Caco-2 (cell line): ENCODE data around the gene DCST1. TPM values are rescaled to one million over a fixed set of nuclear protein-coding genes. Genes with fewer than 3 reads are reported as not detected.

ENCODE experiments used
- BruUV-seq: library from RNA; stranded (reverse); fragments of 400-500 nt; replicated peaks from 2 replicates; lab custom pipeline; 2021; lab: Mats Ljungman, UMichigan
- CTCF ChIA-PET: fragments of 300-600 bp; sonication (Branson Sonifier 250); formaldehyde crosslinking; loops from one replicate; lab custom pipeline; 2022; ENCODE audit warnings: antibody characterized with exemption; lab: Charles Lee
- POLR2A ChIA-PET: fragments of 300-600 bp; sonication (Branson Sonifier 250); formaldehyde crosslinking; loops from one replicate; lab custom pipeline; 2022; ENCODE audit warnings: antibody characterized with exemption; lab: Charles Lee
- DNase-seq, 2 experiments: peaks; one replicate each; pipeline versions ENCODE4 v3.0.0 to v3.0.0-alpha.2; 2020 to 2022
- H3K27me3 ChIP-seq: replicated peaks from 2 replicates; pipeline ENCODE4 v1.6.0; 2011; ENCODE audit warnings: low read length; ENCODE audit not compliant: control insufficient read depth, insufficient read depth
- H3K36me3 ChIP-seq: 2 replicates; pipeline ENCODE4 v1.5.1; 2011; ENCODE audit warnings: low read length; ENCODE audit not compliant: control insufficient read depth, insufficient read depth
- H3K4me1 ChIP-seq: fragments of 250-450 bp; sonication (Bioruptor Pico); 2 replicates; pipeline ENCODE4 v1.5.1; 2020; ENCODE audit warnings: mild to moderate bottlenecking
- H3K4me3 ChIP-seq: 2 replicates; pipeline ENCODE4 v1.5.1; 2011; ENCODE audit warnings: low read depth, mild to moderate bottlenecking, control low read depth, low read length
- H3K9me3 ChIP-seq: fragments of 250-450 bp; sonication (Bioruptor Pico); 2 replicates; pipeline ENCODE4 v1.5.1; 2020; ENCODE audit warnings: mild to moderate bottlenecking, moderate library complexity
- H3K27ac Mint-ChIP-seq: one replicate; pipeline ENCODE4 v1.8.0; 2022; ENCODE audit warnings: mixed read lengths; ENCODE audit not compliant: unreplicated experiment
- H3K27me3 Mint-ChIP-seq: one replicate; pipeline ENCODE4 v1.8.0; 2022; ENCODE audit warnings: mixed read lengths; ENCODE audit not compliant: insufficient read depth, unreplicated experiment
- H3K36me3 Mint-ChIP-seq: one replicate; pipeline ENCODE4 v1.8.0; 2022; ENCODE audit warnings: mild to moderate bottlenecking, mixed read lengths; ENCODE audit not compliant: insufficient read depth, unreplicated experiment
- H3K4me1 Mint-ChIP-seq: one replicate; pipeline ENCODE4 v1.8.0; 2022; ENCODE audit warnings: low read depth, mixed read lengths; ENCODE audit not compliant: unreplicated experiment
- H3K4me3 Mint-ChIP-seq: one replicate; pipeline ENCODE4 v1.8.0; 2022; ENCODE audit warnings: mild to moderate bottlenecking, moderate library complexity, mixed read lengths; ENCODE audit not compliant: unreplicated experiment
- H3K9me3 Mint-ChIP-seq: one replicate; pipeline ENCODE4 v1.8.0; 2022; ENCODE audit warnings: mixed read lengths; ENCODE audit not compliant: unreplicated experiment
- CTCF ChIP-seq, 2 experiments: fragments of 200-600 bp in 1 of 2; IDR thresholded peaks; 1 replicate in 1 of 2; 2 replicates in 1 of 2; pipeline versions ENCODE4 v1.5.1 to v1.8.0; 2011 to 2022; ENCODE audit warnings: antibody characterized with exemption in 1 of 2, control low read depth in 1 of 2, inconsistent platforms in 1 of 2, low read depth in 1 of 2, low read length in 1 of 2, mild to moderate bottlenecking in 1 of 2, moderate library complexity in 1 of 2; ENCODE audit not compliant: insufficient read depth in 1 of 2, severe bottlenecking in 1 of 2, unreplicated experiment in 1 of 2
- intact Hi-C: fragments of 100-400 bp; cut with micrococcal nuclease; formaldehyde crosslinking; loops from one replicate; pipeline ENCODE4 v1.10.0; 2022; ENCODE audit not compliant: unreplicated experiment
- total RNA-seq: library from RNA; stranded (reverse); gene quantifications from 2 replicates; pipeline ENCODE4 v1.2.3, GENCODE V29; 2022

DCST1 gene
- total RNA-seq, 1 experiment from 2014 or later, result not detected

- TSS peak; percentile 33 for BruUV-seq
- peak within 1 kb of the TSS; percentile 98 for H3K4me3 ChIP-seq
- H3K9me3 ChIP-seq, result no peaks in the 10 kb centered on the region
- no peaks in the 10 kb centered on the region for H3K27me3 Mint-ChIP-seq
- H3K4me3 Mint-ChIP-seq, result peak within 1 kb of the TSS; percentile 96
- DNase-seq, result peak; percentile 72 to 80
- peaks cover 4% of the 10 kb centered on the region for H3K36me3 ChIP-seq
- CTCF ChIA-PET, result interaction anchor here (0.5 to 3.2 kb wide), 10 partner anchors 10 to 82 kb away, joined by 3 to 16 read pairs (median 3); partner anchors contain the start of genes ADAM15 and EFNA3
- peaks cover 32% of the 10 kb centered on the region for H3K4me1 ChIP-seq
- H3K27me3 ChIP-seq, result no peaks in the 10 kb centered on the region
- H3K36me3 Mint-ChIP-seq, result peaks cover 47% of the 10 kb centered on the region
- POLR2A ChIA-PET, result interaction anchor here (0.5 to 2.3 kb wide), 5 partner anchors 19 to 173 kb away, joined by 3 to 7 read pairs (median 5); partner anchors contain the start of gene FLAD1
- H3K9me3 Mint-ChIP-seq, result no peaks in the 10 kb centered on the region
- intact Hi-C loops, result loop anchor here (1.0 to 5.0 kb wide), 5 partner anchors 15 to 125 kb away; partner anchors contain the start of genes EFNA1 and EFNA4
- peak within 1 kb of the TSS; percentile 96 for H3K27ac Mint-ChIP-seq
- peak; percentile 10 to 12 for TF ChIP-seq CTCF (IDR thresholded peaks at IDR 0.05; ENCODE audit: insufficient read depth in 1 of 2, low read depth in 1 of 2, low read length in 1 of 2, severe bottlenecking in 1 of 2, unreplicated experiment in 1 of 2)
- H3K4me1 Mint-ChIP-seq, result peaks cover 30% of the 10 kb centered on the region
Observed at GRCh38 chr1:155002464-155003226, 31.0 kb upstream of the DCST1 start, which contains the start of gene ZBTB7B. TSS of gene ZBTB7B (plus strand) at chr1:155002802. CDS start at chr1:155014661, 11,859 bp downstream.

GRCh38 chr1:155003227-155003765 lies 30.3 kb upstream of the DCST1 start:
- BruUV-seq, result no TSS peak
- Mint-ChIP-seq H3K4me3 (peak overlapping the region; percentile 96), H3K27me3 (no peaks in the 10 kb centered on the region), H3K36me3 (peaks cover 47% of the 10 kb centered on the region), H3K9me3 (no peaks in the 10 kb centered on the region), H3K4me1 (peaks cover 23% of the 10 kb centered on the region), H3K27ac (peak overlapping the region; percentile 88)
- POLR2A ChIA-PET, result interaction anchor here (1.0 to 2.3 kb wide), 5 partner anchors 20 to 47 kb away, joined by 3 to 7 read pairs (median 5); partner anchors contain the start of gene FLAD1
- H3K27me3 ChIP-seq, result no peaks in the 10 kb centered on the region
- peaks cover 4% of the 10 kb centered on the region for H3K36me3 ChIP-seq
- no peak for TF ChIP-seq CTCF (IDR thresholded peaks at IDR 0.05; ENCODE audit: insufficient read depth in 1 of 2, low read depth in 1 of 2, low read length in 1 of 2, severe bottlenecking in 1 of 2, unreplicated experiment in 1 of 2)
- H3K4me1 ChIP-seq, result peaks cover 39% of the 10 kb centered on the region
- intact Hi-C loops, result loop anchor here (5.0 kb wide), 2 partner anchors 79 to 124 kb away; partner anchors contain the start of gene EFNA1
- CTCF ChIA-PET, result interaction anchor here (0.5 to 3.2 kb wide), 4 partner anchors 14 to 82 kb away, joined by 3 to 16 read pairs (median 4); no protein-coding TSS in a partner anchor
- H3K9me3 ChIP-seq, result no peaks in the 10 kb centered on the region
- peak in 1 of 2 experiments; percentile 42 for DNase-seq
- H3K4me3 ChIP-seq, result peak overlapping the region; percentile 98
